KOPT-K1 (cell line): ENCODE results near the gene MMP15.

Experiments
- H3K27ac ChIP-seq: fragments of 200-600 bp; sonication (generic); 2 replicates; pipeline ENCODE4 v1.5.1; 2016; ENCODE audit warnings: antibody characterized with exemption, mild to moderate bottlenecking, low read depth, low read length; ENCODE audit not compliant: poor library complexity, severe bottlenecking
- H3K36me3 ChIP-seq: fragments of 200-600 bp; sonication (generic); 2 replicates; pipeline ENCODE4 v1.5.1; 2017; ENCODE audit warnings: antibody characterized with exemption, mild to moderate bottlenecking, low read length, moderate library complexity; ENCODE audit not compliant: insufficient read depth
- H3K9me3 ChIP-seq: fragments of 200-600 bp; sonication (generic); 2 replicates; pipeline ENCODE4 v1.5.1; 2017; ENCODE audit warnings: antibody characterized with exemption, low read length, mild to moderate bottlenecking; ENCODE audit not compliant: insufficient read depth, poor library complexity, severe bottlenecking

The MMP15 gene

DNA sequence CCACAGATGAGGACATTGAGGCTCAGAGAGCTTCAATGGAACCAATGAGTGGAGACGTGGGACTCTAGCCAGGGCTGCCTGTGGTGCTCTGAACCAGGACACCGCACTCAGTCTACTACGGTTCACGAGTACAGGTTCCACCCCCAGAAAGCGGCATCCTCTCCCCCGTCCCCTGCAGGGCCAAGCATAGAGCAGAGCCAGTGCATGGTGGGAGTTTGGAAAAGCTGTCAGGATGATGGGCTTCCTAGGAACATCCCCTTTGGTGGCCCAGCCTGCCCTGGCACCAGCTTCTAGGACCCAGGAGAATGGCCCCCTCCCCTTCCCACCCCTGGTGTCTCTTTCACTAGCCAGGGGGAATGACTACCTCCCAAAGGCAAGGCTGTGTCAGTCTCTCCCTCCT, 33.5 kb upstream of the MMP15 start:
- no peak overlapping the region for H3K27ac ChIP-seq
- peaks cover 27% of the 10 kb centered on the region for H3K36me3 ChIP-seq
- H3K9me3 ChIP-seq: no peaks in the 10 kb centered on the region

- Histone ChIP-seq H3K36me3 (peaks cover 38% of the 10 kb centered on the region), H3K27ac (no peak overlapping the region), H3K9me3 (no peaks in the 10 kb centered on the region)
These were observed 32.1 kb upstream of the MMP15 start for GRCh38 chr16:57993438-57993837.

DNA sequence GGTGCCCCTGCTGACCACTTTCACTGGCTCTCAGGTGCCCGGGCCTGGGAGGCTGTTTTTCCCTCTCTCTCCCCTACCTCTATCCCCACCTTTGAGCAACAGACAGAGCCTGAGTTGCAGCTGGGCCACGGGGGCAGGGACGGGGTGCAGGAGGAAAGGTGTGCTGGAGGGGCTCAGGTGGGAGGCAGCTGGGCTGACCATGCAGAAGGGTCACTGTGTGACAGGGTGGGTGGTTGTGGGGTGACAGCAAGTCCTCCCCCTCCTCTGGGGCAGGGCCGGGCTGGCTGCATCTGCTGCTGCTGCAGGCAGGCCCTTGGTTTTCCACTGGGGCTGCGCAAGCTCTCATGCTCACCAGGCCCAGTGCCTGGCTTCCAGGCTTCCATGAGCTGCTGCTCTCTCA, 31.7 kb upstream of the MMP15 start:
- Histone ChIP-seq H3K36me3 (peaks cover 38% of the 10 kb centered on the region), H3K9me3 (no peaks in the 10 kb centered on the region), H3K27ac (no peak overlapping the region)

DNA sequence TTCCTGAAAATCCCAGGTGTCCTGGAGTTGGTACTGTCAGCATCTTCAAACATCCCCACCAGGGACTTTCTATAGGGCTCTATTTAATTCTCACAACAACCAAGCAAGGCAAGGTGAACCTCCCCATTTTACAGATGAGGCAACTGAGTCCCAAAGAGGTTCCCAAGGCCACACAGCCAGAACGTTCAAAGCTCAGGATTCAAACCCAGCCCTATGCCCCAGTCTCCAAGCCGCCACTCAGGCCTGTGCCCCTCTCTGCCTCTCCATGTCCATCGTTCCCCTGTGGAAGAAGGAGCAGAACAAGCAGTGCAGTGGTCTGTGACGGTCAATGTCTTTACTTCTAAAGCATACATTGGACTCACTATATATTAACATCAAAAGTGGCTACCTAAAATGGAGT, 31.2 kb upstream of the MMP15 start:
- H3K9me3 ChIP-seq: no peaks in the 10 kb centered on the region
- H3K27ac ChIP-seq: no peak overlapping the region
- peaks cover 38% of the 10 kb centered on the region for H3K36me3 ChIP-seq

DNA sequence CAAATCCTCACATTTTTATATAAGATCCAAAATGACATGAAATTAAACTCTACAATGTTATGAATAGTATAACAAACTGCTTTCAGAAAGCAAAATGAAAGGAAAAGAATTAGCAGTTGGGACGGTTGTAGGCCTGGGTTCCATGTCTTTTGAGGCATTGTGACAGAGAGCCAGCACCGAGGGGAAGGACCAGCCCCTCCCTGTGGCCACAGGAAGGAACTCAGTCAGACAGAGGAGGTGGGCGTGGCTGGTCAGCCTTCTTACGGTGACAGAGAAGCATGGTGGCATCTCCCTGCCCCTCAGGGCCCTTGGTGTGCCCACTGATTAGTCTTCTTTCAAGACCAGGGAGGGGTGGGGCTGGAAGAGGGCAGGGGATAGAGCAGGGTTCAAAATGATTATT, 30.8 kb upstream of the MMP15 start:
- H3K9me3 ChIP-seq: no peaks in the 10 kb centered on the region
- no peak overlapping the region for H3K27ac ChIP-seq
- H3K36me3 ChIP-seq: peaks cover 38% of the 10 kb centered on the region

DNA sequence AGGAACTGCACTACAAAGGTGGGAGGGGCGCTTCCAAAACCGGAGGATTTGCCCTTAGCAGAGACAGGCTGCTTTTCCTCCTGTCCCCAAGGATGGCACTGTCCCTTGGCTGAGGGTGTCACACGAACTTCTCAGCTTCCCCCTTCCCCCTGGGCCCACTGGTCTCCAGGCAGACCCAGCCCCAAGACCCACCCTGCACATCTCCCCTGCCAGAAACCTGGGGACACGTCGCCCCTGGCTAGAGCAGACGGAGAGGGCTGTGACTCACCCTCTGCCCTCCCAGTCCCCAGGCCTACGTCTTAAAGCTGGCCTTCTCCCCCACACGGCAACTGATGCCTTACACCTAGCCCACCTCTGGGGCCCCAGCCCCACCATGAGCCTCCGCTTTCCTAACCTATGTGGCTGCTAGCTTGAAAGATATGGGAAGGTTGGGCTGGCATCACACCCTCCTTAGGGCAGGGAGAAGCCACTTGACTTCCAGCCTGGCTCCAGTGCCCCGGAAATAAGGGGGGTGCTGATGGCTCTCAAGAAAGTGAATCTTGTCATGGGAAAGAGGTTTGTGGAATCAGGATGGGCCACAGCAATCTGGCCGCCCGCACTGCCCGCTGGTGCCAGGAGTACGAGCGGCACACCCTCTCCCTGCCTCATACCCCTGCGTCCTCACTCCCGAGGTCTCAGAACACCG, 29.7 kb upstream of the MMP15 start:
- H3K27ac ChIP-seq: no peak overlapping the region

GRCh38 chr16:57996406-57997175, 29.0 kb upstream of the MMP15 start:
- Histone ChIP-seq H3K9me3 (no peaks in the 10 kb centered on the region), H3K36me3 (peaks cover 38% of the 10 kb centered on the region), H3K27ac (no peak overlapping the region)

More for the DNA sequence above, 29.7 kb upstream of the MMP15 start:
- peaks cover 38% of the 10 kb centered on the region for H3K36me3 ChIP-seq
- H3K9me3 ChIP-seq: no peaks in the 10 kb centered on the region

DNA sequence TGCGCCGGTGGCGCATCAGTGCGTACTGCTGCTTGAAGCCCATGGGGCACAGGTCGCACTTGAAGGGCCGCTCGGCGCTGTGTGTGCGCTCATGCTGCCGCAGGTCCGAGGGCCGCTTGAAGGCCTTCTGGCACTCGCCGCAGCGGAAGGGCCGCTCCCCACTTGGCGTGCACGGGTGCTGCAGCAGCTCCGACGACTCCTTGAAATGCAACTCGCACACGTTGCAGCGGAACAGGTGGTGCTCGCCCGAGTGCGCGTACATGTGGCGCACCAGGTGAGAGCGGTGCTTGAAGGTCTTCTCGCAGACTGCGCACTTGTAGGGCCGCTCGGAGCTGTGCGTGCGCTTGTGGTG, 28.4 kb upstream of the MMP15 start:
- H3K27ac ChIP-seq: no peak overlapping the region

GRCh38 chr16:57997528-57998265, 27.9 kb upstream of the MMP15 start:
- H3K36me3 ChIP-seq: peaks cover 42% of the 10 kb centered on the region
- H3K27ac ChIP-seq: peak overlapping the region; percentile 21
- no peaks in the 10 kb centered on the region for H3K9me3 ChIP-seq

More for the DNA sequence above, 28.4 kb upstream of the MMP15 start:
- Histone ChIP-seq H3K36me3 (peaks cover 38% of the 10 kb centered on the region), H3K9me3 (no peaks in the 10 kb centered on the region)

- Histone ChIP-seq H3K27ac (peak overlapping the region; percentile 21), H3K36me3 (peaks cover 50% of the 10 kb centered on the region), H3K9me3 (no peaks in the 10 kb centered on the region)
These were observed 27.1 kb upstream of the MMP15 start for GRCh38 chr16:57998486-57998885.

DNA sequence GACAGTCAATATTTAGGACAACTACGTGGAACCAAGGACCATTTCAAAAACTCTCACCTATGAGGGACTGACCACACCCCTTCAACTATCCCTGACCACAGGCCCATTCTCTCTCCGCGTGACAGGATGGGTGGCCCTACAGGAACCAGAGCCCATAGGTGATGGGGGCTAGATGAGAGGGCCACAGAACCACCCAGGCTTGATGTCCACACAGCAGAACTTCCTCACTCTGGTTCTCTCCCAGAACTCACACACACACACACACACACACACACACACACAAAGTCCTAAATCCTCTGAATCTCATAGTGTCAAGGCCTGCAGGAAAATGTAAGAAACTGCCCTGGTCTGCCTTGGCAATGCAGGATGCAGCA, 26.6 kb upstream of the MMP15 start:
- H3K9me3 ChIP-seq: no peaks in the 10 kb centered on the region
- H3K27ac ChIP-seq: no peak overlapping the region
- peaks cover 50% of the 10 kb centered on the region for H3K36me3 ChIP-seq

DNA sequence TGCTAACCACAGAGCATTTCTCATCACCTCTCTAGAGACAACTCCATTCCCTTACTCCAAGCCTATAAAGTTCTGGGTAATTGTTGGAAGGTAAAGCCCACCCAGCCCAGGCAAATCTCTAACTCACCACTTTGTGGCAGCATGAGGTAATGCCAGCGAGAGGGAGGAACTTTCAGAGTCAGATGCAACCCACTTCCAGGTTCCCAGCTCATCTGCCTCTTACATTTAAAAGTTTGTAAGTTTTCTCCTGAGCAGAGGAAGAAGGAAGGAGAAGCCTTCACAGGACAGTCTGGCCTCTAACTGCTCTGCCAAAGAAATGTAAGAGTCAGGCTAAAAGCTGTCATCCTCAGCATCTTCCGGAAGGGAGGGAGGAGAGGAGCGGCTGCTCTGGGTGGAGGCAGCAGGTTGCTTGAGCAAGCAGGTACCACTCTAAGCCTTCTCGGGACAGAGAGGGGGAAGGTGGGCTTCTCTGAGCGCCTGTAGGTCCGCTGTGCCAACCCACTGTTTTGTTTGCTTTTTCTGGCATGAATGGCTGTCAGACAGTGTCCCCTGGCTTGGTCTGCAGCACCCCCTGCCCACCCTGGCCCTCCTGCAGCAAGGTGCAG, 26.1 kb upstream of the MMP15 start:
- H3K36me3 ChIP-seq: peaks cover 50% of the 10 kb centered on the region
- H3K27ac ChIP-seq: peak overlapping the region; percentile 62
- no peaks in the 10 kb centered on the region for H3K9me3 ChIP-seq

DNA sequence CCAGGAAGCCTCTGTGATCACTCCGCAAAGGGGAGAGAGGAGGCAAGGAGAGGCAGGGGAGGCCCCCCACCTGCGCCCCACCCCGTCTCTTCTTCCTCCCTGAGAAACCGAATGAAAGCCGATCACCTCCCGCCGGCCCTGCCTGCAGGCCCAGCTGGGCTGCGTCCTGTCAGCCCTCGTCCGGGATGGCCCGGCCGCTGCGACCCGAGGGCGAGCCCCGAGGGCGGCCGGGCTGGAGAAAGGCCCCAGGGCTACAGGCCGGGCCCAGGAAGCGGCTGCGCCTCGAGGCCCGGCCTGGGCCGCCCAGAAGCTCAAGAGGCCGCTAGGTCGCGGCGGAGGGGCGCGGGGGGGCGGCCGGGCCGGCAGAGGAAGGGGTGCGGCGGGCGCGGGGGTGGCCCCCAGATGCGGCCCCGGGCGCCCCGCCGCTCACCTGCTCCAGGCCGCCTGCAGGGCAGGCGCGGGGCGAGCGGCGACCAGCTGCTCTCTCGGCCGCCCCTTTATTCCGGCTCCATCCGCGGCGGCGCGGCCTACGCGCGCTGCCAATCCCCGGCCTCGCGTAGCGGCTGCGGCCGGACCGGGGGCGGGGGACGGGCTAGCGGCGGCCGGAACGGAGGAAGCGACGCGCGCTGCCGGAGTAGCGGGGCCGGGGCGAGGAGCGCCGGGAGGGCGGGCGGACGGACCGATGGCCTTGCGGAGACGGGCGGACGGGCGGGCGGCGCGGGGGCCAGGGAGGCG, 25.4 kb upstream of the MMP15 start, which contains the start of gene ZNF319:
Gene ZNF319, minus strand, starts transcription at position 702 of the 735 bp plus-strand sequence. CDS start 2,407 bp downstream, outside the sequence.
- Histone ChIP-seq H3K36me3 (peaks cover 54% of the 10 kb centered on the region), H3K27ac (peak within 1 kb of the TSS; percentile 62), H3K9me3 (no peaks in the 10 kb centered on the region)
